Kidney (tissue), 14 donors: Measurements from ENCODE around the gene LHFPL6. TPM values are rescaled to one million over a fixed set of nuclear protein-coding genes. Genes with fewer than 3 reads are reported as not detected.
A peak's percentile ranks its signal among the peaks of the same experiment; 100 is the strongest.

Experiments
- DNase-seq, 5 donors: peaks; one replicate each; pipeline ENCODE4 v3.0.0-alpha.2; 2013 to 2020
- FAIRE-seq: peaks from 2 replicates; lab custom pipeline; 2012; peaks lifted over from hg19 to GRCh38; lab: Jason Lieb, UNC
- H3K27ac ChIP-seq, 2 donors: one replicate each; pipeline ENCODE4 v1.7.0; 2013; ENCODE audit warnings: low read depth in 2 of 2, low read length in 2 of 2, inconsistent platforms in 1 of 2
- H3K27me3 ChIP-seq: one replicate; pipeline ENCODE4 v1.7.1; 2013; ENCODE audit warnings: low read length, inconsistent platforms; ENCODE audit not compliant: control insufficient read depth, insufficient read depth
- H3K36me3 ChIP-seq, 3 donors: one replicate each; pipeline versions ENCODE4 v1.7.0 to v1.7.1; 2013; ENCODE audit warnings: low read length in 3 of 3, control low read depth in 1 of 3, inconsistent platforms in 1 of 3; ENCODE audit not compliant: insufficient read depth in 3 of 3, control insufficient read depth in 2 of 3
- H3K4me1 ChIP-seq, 3 donors: one replicate each; pipeline versions ENCODE4 v1.7.0 to v1.7.1; 2013; ENCODE audit warnings: low read length in 3 of 3, inconsistent platforms in 1 of 3, low read depth in 1 of 3; ENCODE audit not compliant: control insufficient read depth in 2 of 3, insufficient read depth in 2 of 3
- H3K4me3 ChIP-seq, 3 donors: one replicate each; pipeline versions ENCODE4 v1.7.0 to v1.8.1; 2013; ENCODE audit warnings: low read length in 3 of 3, control low read depth in 1 of 3, inconsistent platforms in 1 of 3
- H3K9ac ChIP-seq, 3 donors: one replicate each; pipeline versions ENCODE4 v1.7.0 to v1.7.1; 2013; ENCODE audit warnings: low read length in 3 of 3, control low read depth in 1 of 3, inconsistent platforms in 1 of 3
- H3K9me3 ChIP-seq, 3 donors: one replicate each; pipeline versions ENCODE4 v1.7.0 to v1.7.1; 2013; ENCODE audit warnings: low read length in 3 of 3, control low read depth in 1 of 3, inconsistent platforms in 1 of 3; ENCODE audit not compliant: control insufficient read depth in 2 of 3, insufficient read depth in 1 of 3
- CTCF ChIP-seq: IDR thresholded peaks from 3 replicates; pipeline ENCODE4 v1.5.1; 2012; ENCODE audit warnings: mild to moderate bottlenecking, moderate library complexity, borderline replicate concordance; ENCODE audit not compliant: insufficient read depth; ENCODE audit errors: extremely low read depth
- intact Hi-C: fragments of 100-400 bp; cut with DNase I; formaldehyde crosslinking; loops from one replicate; pipeline ENCODE4 v1.11.1; 2022
- polyA plus RNA-seq: library from polyadenylated mRNA; stranded (reverse); fragments of 350-450 nt; fragmentation: Illumina TruSeq; extraction: RNeasy Lipid Tissue Mini Kit (QIAGEN cat#74804); gene quantifications from one replicate; pipeline ENCODE4 v1.2.3, GENCODE V29; 2014; ENCODE audit warnings: low read depth, low replicate concordance; ENCODE audit not compliant: insufficient read depth
- total RNA-seq: library from RNA; stranded (reverse); fragmentation: NEBNext Ultra II Directional; extraction: Animal tissue kit (Norgen Biotek cat#: 25700); gene quantifications from one replicate; pipeline ENCODE4 v1.2.1, GENCODE V29; 2021
- donor health status: control.
- donor health status: control.
- donor health status: control.
- donor health status: control.
- donor health status: control.
- donor health status: DM: yes; HTN: yes; CAD: no.
- donor health status: Normal renal cell carcinoma (clear cell type).

The LHFPL6 gene
- total and polyA plus RNA-seq, 2 donors from 2014 or later: 33.0 to 59.2 TPM

- intact Hi-C loops: no loop called here
- peak in 1 of 5 donors; percentile 17 for DNase-seq
- Histone ChIP-seq H3K27me3 (no peaks in the 10 kb centered on the region), H3K36me3 (no peaks in the 10 kb centered on the region), H3K9ac (no peak overlapping the region), H3K27ac (no peak overlapping the region), H3K4me1 (no peaks in the 10 kb centered on the region), H3K9me3 (no peaks in the 10 kb centered on the region), H3K4me3 (no peak overlapping the region)
- TF ChIP-seq CTCF: no peak
- no peak for FAIRE-seq
Measured at GRCh38 chr13:39385621-39386231, 217.3 kb downstream of the LHFPL6 start.

- intact Hi-C loops: no loop called here
- Histone ChIP-seq H3K27ac (no peak overlapping the region), H3K4me3 (no peak overlapping the region), H3K9me3 (no peaks in the 10 kb centered on the region), H3K27me3 (no peaks in the 10 kb centered on the region), H3K9ac (no peak overlapping the region), H3K4me1 (no peaks in the 10 kb centered on the region), H3K36me3 (no peaks in the 10 kb centered on the region)
- DNase-seq: no peak
- no peak for FAIRE-seq
- no peak for TF ChIP-seq CTCF
Measured at GRCh38 chr13:39385154-39385553, 217.8 kb downstream of the LHFPL6 start.

GRCh38 chr13:39381456-39381855 is 221.5 kb downstream of the LHFPL6 start:
- no peaks in the 10 kb centered on the region for H3K4me1 ChIP-seq
- no peak overlapping the region for H3K27ac ChIP-seq
- TF ChIP-seq CTCF: no peak
- H3K36me3 ChIP-seq: no peaks in the 10 kb centered on the region
- H3K27me3 ChIP-seq: no peaks in the 10 kb centered on the region
- FAIRE-seq (no peak), DNase-seq (no peak)
- intact Hi-C loops: no loop called here
- H3K9me3 ChIP-seq: no peaks in the 10 kb centered on the region
- H3K4me3 ChIP-seq: no peak overlapping the region
- H3K9ac ChIP-seq: no peak overlapping the region
